Naive thymus-derived CD8-positive, alpha-beta T cell (primary cell): ENCODE data around the gene GGT7. TPM values are rescaled to one million over a fixed set of nuclear protein-coding genes. Genes with fewer than 3 reads are reported as not detected.
"Not testable (repeated sequence)": the region's sequence is repeated elsewhere in the genome, so short reads cannot be mapped to it uniquely, and the experiment has no call there.

ENCODE experiments used
- ATAC-seq, 2 donors: fragments of 150-1000 bp; cut with Tn5 transposase in 1 of 2; sonication (Bioruptor Pico), chemical (Tn5 transposase) in 1 of 2; 1 replicate in 1 of 2; 2 replicates in 1 of 2; pipeline ENCODE4 v1.10.0; 2021; ENCODE audit warnings: mild to moderate bottlenecking in 2 of 2, moderate library complexity in 2 of 2
- POLR2A ChIA-PET: fragments of 350-600 bp; sonication (Branson Sonifier 250); formaldehyde crosslinking; loops from one replicate; lab custom pipeline; 2021; ENCODE audit warnings: antibody characterized with exemption; lab: Charles Lee
- DNase-seq, 10 donors: peaks; one replicate each; pipeline versions ENCODE4 v3.0.0 to v3.0.0-alpha.2; 2020 to 2022
- H3K27ac Mint-ChIP-seq, 10 donors: one replicate each; pipeline ENCODE4 v1.8.0; 2020 to 2022; ENCODE audit warnings: mild to moderate bottlenecking in 10 of 10, mixed read lengths in 10 of 10, moderate library complexity in 4 of 10, inconsistent platforms in 1 of 10
- H3K27me3 Mint-ChIP-seq, 5 donors: one replicate each; pipeline ENCODE4 v1.8.0; 2021 to 2022; ENCODE audit warnings: mixed read lengths in 5 of 5
- H3K36me3 Mint-ChIP-seq, 3 donors: one replicate each; pipeline ENCODE4 v1.8.0; 2020 to 2022; ENCODE audit warnings: mixed read lengths in 3 of 3, mild to moderate bottlenecking in 2 of 3, inconsistent platforms in 1 of 3
- H3K4me1 Mint-ChIP-seq, 4 donors: one replicate each; pipeline ENCODE4 v1.8.0; 2021 to 2022; ENCODE audit warnings: mixed read lengths in 4 of 4
- H3K4me3 Mint-ChIP-seq, 10 donors: one replicate each; pipeline ENCODE4 v1.8.0; 2020 to 2022; ENCODE audit warnings: mild to moderate bottlenecking in 10 of 10, mixed read lengths in 10 of 10, moderate library complexity in 6 of 10, inconsistent platforms in 1 of 10
- H3K9me3 Mint-ChIP-seq, 9 donors: one replicate each; pipeline ENCODE4 v1.8.0; 2020 to 2022; ENCODE audit warnings: mixed read lengths in 9 of 9, mild to moderate bottlenecking in 3 of 9, inconsistent platforms in 1 of 9, moderate library complexity in 1 of 9
- polyA plus RNA-seq, 3 donors: library from polyadenylated mRNA; unstranded; fragments of 300-500 nt; fragmentation: Illumina TruSeq; gene quantifications; one replicate each; pipeline ENCODE4 v1.2.3, GENCODE V29; 2021
- total RNA-seq, 8 experiments: library from RNA in 2 of 8; stranded (reverse) in 2 of 8; gene quantifications; one replicate each; pipeline ENCODE4 v1.2.3 and lab custom pipeline; 2021 to 2026

GGT7 gene
- total and polyA plus RNA-seq, 5 experiments from 2014 or later: 3.9 to 43.3 (median 9.4) TPM

GRCh38 chr20:34895465-34895864 is 22.8 kb upstream of the GGT7 start:
- POLR2A ChIA-PET: no interaction called here
- H3K9me3 Mint-ChIP-seq: no peaks in the 10 kb centered on the region
- H3K4me1 Mint-ChIP-seq: peaks cover 6 to 21% (median 17%) of the 10 kb centered on the region in 4 donors
- peaks cover 0 to 3% (median 0%) of the 10 kb centered on the region in 3 donors for H3K36me3 Mint-ChIP-seq
- ATAC-seq: no peak
- H3K4me3 Mint-ChIP-seq: no peak overlapping the region
- no peak for DNase-seq
- no peak overlapping the region for H3K27ac Mint-ChIP-seq
- no peaks in the 10 kb centered on the region for H3K27me3 Mint-ChIP-seq

- DNase-seq: no peak
- H3K4me3 Mint-ChIP-seq: no peak overlapping the region
- no peak overlapping the region for H3K27ac Mint-ChIP-seq
- POLR2A ChIA-PET: no interaction called here
- H3K4me1 Mint-ChIP-seq: peaks cover 9 to 24% (median 20%) of the 10 kb centered on the region in 4 donors
- H3K9me3 Mint-ChIP-seq: no peaks in the 10 kb centered on the region
- H3K27me3 Mint-ChIP-seq: no peaks in the 10 kb centered on the region
- peaks cover 0 to 3% (median 0%) of the 10 kb centered on the region in 3 donors for H3K36me3 Mint-ChIP-seq
- no peak for ATAC-seq
These were observed 22.1 kb upstream of the GGT7 start for GRCh38 chr20:34894723-34895122.

- no peaks in the 10 kb centered on the region for H3K27me3 Mint-ChIP-seq
- POLR2A ChIA-PET: interaction anchor here (0.6 kb wide), 1 partner anchor 14 kb away, joined by 3 read pairs; no protein-coding TSS in a partner anchor
- H3K36me3 Mint-ChIP-seq: peaks cover 0 to 3% (median 0%) of the 10 kb centered on the region in 3 donors
- peaks cover 10 to 24% (median 23%) of the 10 kb centered on the region in 4 donors for H3K4me1 Mint-ChIP-seq
- peak overlapping the region in 2 of 10 donors; percentile 7 to 88 for H3K27ac Mint-ChIP-seq
- no peaks in the 10 kb centered on the region for H3K9me3 Mint-ChIP-seq
- no peak for ATAC-seq
- no peak overlapping the region for H3K4me3 Mint-ChIP-seq
- no peak for DNase-seq
These were observed 20.0 kb upstream of the GGT7 start for GRCh38 chr20:34892671-34893070.

- peaks cover 10 to 24% (median 23%) of the 10 kb centered on the region in 4 donors for H3K4me1 Mint-ChIP-seq
- POLR2A ChIA-PET: no interaction called here
- no peaks in the 10 kb centered on the region for H3K9me3 Mint-ChIP-seq
- peaks cover 0 to 8% (median 0%) of the 10 kb centered on the region in 3 donors for H3K36me3 Mint-ChIP-seq
- peak; percentile 63 to 87 for ATAC-seq
- DNase-seq: peak in 2 of 10 donors; percentile 15 to 23
- no peak overlapping the region for H3K4me3 Mint-ChIP-seq
- H3K27me3 Mint-ChIP-seq: no peaks in the 10 kb centered on the region
- H3K27ac Mint-ChIP-seq: peak overlapping the region in 7 of 10 donors; percentile 1 to 88 (median 36)
These were observed 18.8 kb upstream of the GGT7 start for GRCh38 chr20:34891166-34892062.

GRCh38 chr20:34888468-34888867 is 15.8 kb upstream of the GGT7 start:
- no peaks in the 10 kb centered on the region for H3K27me3 Mint-ChIP-seq
- no peak overlapping the region for H3K4me3 Mint-ChIP-seq
- no peaks in the 10 kb centered on the region for H3K9me3 Mint-ChIP-seq
- H3K27ac Mint-ChIP-seq: peak overlapping the region in 2 of 10 donors; percentile 4 to 15
- H3K36me3 Mint-ChIP-seq: peaks cover 0 to 21% (median 3%) of the 10 kb centered on the region in 3 donors
- ATAC-seq (no peak), DNase-seq (no peak)
- POLR2A ChIA-PET: no interaction called here
- H3K4me1 Mint-ChIP-seq: peaks cover 10 to 24% (median 23%) of the 10 kb centered on the region in 4 donors

GRCh38 chr20:34887023-34887422 is 14.4 kb upstream of the GGT7 start:
- DNase-seq (no peak), ATAC-seq (no peak)
- H3K27me3 Mint-ChIP-seq: no peaks in the 10 kb centered on the region
- POLR2A ChIA-PET: no interaction called here
- H3K27ac Mint-ChIP-seq: no peak overlapping the region
- H3K4me1 Mint-ChIP-seq: peaks cover 10 to 24% (median 18%) of the 10 kb centered on the region in 4 donors
- H3K36me3 Mint-ChIP-seq: peaks cover 0 to 30% (median 9%) of the 10 kb centered on the region in 3 donors
- no peak overlapping the region for H3K4me3 Mint-ChIP-seq
- no peaks in the 10 kb centered on the region for H3K9me3 Mint-ChIP-seq

GRCh38 chr20:34886122-34886521 is 13.5 kb upstream of the GGT7 start:
- peaks cover 0 to 30% (median 9%) of the 10 kb centered on the region in 3 donors for H3K36me3 Mint-ChIP-seq
- H3K27me3 Mint-ChIP-seq: no peaks in the 10 kb centered on the region
- POLR2A ChIA-PET: no interaction called here
- no peaks in the 10 kb centered on the region for H3K9me3 Mint-ChIP-seq
- H3K27ac Mint-ChIP-seq: no peak overlapping the region
- H3K4me3 Mint-ChIP-seq: no peak overlapping the region
- H3K4me1 Mint-ChIP-seq: peaks cover 9 to 15% (median 10%) of the 10 kb centered on the region in 4 donors
- ATAC-seq (no peak), DNase-seq (no peak)

GRCh38 chr20:34884260-34884659 is 11.6 kb upstream of the GGT7 start:
- H3K27me3 Mint-ChIP-seq: no peaks in the 10 kb centered on the region
- peaks cover under 1 to 3% (median 2%) of the 10 kb centered on the region in 4 donors for H3K4me1 Mint-ChIP-seq
- no peak overlapping the region for H3K27ac Mint-ChIP-seq
- no peak for ATAC-seq
- H3K9me3 Mint-ChIP-seq: no peaks in the 10 kb centered on the region
- peaks cover 0 to 30% (median 9%) of the 10 kb centered on the region in 3 donors for H3K36me3 Mint-ChIP-seq
- no peak for DNase-seq
- H3K4me3 Mint-ChIP-seq: no peak overlapping the region
- POLR2A ChIA-PET: interaction anchor here (1.6 kb wide), 1 partner anchor 12 kb away, joined by 3 read pairs; no protein-coding TSS in a partner anchor

- POLR2A ChIA-PET: interaction anchor here (1.6 kb wide), 1 partner anchor 12 kb away, joined by 3 read pairs; no protein-coding TSS in a partner anchor
- H3K9me3 Mint-ChIP-seq: no peaks in the 10 kb centered on the region
- no peaks in the 10 kb centered on the region for H3K27me3 Mint-ChIP-seq
- H3K27ac Mint-ChIP-seq: no peak overlapping the region
- peaks cover 3 to 6% (median 4%) of the 10 kb centered on the region in 4 donors for H3K4me1 Mint-ChIP-seq
- DNase-seq: no peak
- H3K36me3 Mint-ChIP-seq: peaks cover 0 to 30% (median 9%) of the 10 kb centered on the region in 3 donors
- no peak for ATAC-seq
- H3K4me3 Mint-ChIP-seq: no peak overlapping the region
These were observed 11.2 kb upstream of the GGT7 start for GRCh38 chr20:34883809-34884208.

GRCh38 chr20:34883087-34883688 is 10.5 kb upstream of the GGT7 start:
- DNase-seq (no peak), ATAC-seq (no peak)
- Mint-ChIP-seq H3K4me1 (peaks cover 0 to 9% (median 5%) of the 10 kb centered on the region in 4 donors), H3K27me3 (no peaks in the 10 kb centered on the region), H3K27ac (peak overlapping the region in 4 of 10 donors; percentile 16 to 66 (median 34)), H3K4me3 (no peak overlapping the region), H3K9me3 (no peaks in the 10 kb centered on the region), H3K36me3 (peaks cover 0 to 30% (median 9%) of the 10 kb centered on the region in 3 donors)
- POLR2A ChIA-PET: interaction anchor here (1.6 kb wide), 1 partner anchor 11 kb away, joined by 3 read pairs; no protein-coding TSS in a partner anchor

- no peak for DNase-seq
- POLR2A ChIA-PET: interaction anchor here (0.6 kb wide), 1 partner anchor 553 kb away, joined by 5 read pairs; no protein-coding TSS in a partner anchor
- H3K36me3 Mint-ChIP-seq: peaks cover 0 to 26% (median 9%) of the 10 kb centered on the region in 3 donors
- peak overlapping the region in 1 of 10 donors; percentile 40 for H3K27ac Mint-ChIP-seq
- no peaks in the 10 kb centered on the region for H3K9me3 Mint-ChIP-seq
- H3K4me1 Mint-ChIP-seq: peaks cover 6 to 19% (median 11%) of the 10 kb centered on the region in 4 donors
- ATAC-seq: no peak
- no peak overlapping the region for H3K4me3 Mint-ChIP-seq
- H3K27me3 Mint-ChIP-seq: no peaks in the 10 kb centered on the region
These were observed 9.0 kb upstream of the GGT7 start for GRCh38 chr20:34881689-34882088.

GRCh38 chr20:34880971-34881370 is 8.3 kb upstream of the GGT7 start:
- H3K4me3 Mint-ChIP-seq, H3K9me3 Mint-ChIP-seq, DNase-seq, H3K27me3 Mint-ChIP-seq, H3K27ac Mint-ChIP-seq, ATAC-seq: not testable (repeated sequence)
- POLR2A ChIA-PET: interaction anchor here (0.7 kb wide), 2 partner anchors 56 to 94 kb away, joined by 3 to 4 read pairs; no protein-coding TSS in a partner anchor
- Mint-ChIP-seq H3K36me3 (peaks cover 0 to 23% (median 9%) of the 10 kb centered on the region in 3 donors), H3K4me1 (peaks cover 8 to 23% (median 15%) of the 10 kb centered on the region in 4 donors)
